Epithelial cell of esophagus (primary cell): Measurements from ENCODE around the gene DLEC1.

Source experiments
- DNase-seq: peaks from one replicate; pipeline ENCODE4 v3.0.0; 2010; ENCODE audit warnings: low read depth
- H3K4me3 ChIP-seq: 2 replicates; pipeline ENCODE4 v1.5.1; 2011; ENCODE audit warnings: mild to moderate bottlenecking, low read length, control low read depth
- CTCF ChIP-seq: IDR thresholded peaks from 2 replicates; pipeline ENCODE4 v1.5.1; 2011; ENCODE audit warnings: low read depth, mild to moderate bottlenecking, low read length, control low read depth, inconsistent platforms; ENCODE audit not compliant: insufficient read depth; ENCODE audit errors: missing control alignments

Gene DLEC1

GRCh38 chr3:38019658-38020341 is 19.2 kb upstream of the DLEC1 start:
- DNase-seq: no peak
- TF ChIP-seq CTCF: no peak
- H3K4me3 ChIP-seq: no peak overlapping the region

GRCh38 chr3:38020342-38020726 is 18.7 kb upstream of the DLEC1 start:
- DNase-seq: no peak
- H3K4me3 ChIP-seq: no peak overlapping the region
- TF ChIP-seq CTCF: no peak

GRCh38 chr3:38021196-38021595 is 17.8 kb upstream of the DLEC1 start:
- no peak for TF ChIP-seq CTCF
- no peak overlapping the region for H3K4me3 ChIP-seq
- DNase-seq: no peak

- no peak for TF ChIP-seq CTCF
- DNase-seq: no peak
- H3K4me3 ChIP-seq: no peak overlapping the region
Observed at GRCh38 chr3:38022301-38022700, 16.7 kb upstream of the DLEC1 start.

- DNase-seq: no peak
- TF ChIP-seq CTCF: no peak
- H3K4me3 ChIP-seq: no peak overlapping the region
Observed at GRCh38 chr3:38022896-38023709, 15.9 kb upstream of the DLEC1 start.

GRCh38 chr3:38026856-38027255 is 12.2 kb upstream of the DLEC1 start:
- no peak for TF ChIP-seq CTCF

More at GRCh38 chr3:38026856-38027255, 12.2 kb upstream of the DLEC1 start:
- no peak overlapping the region for H3K4me3 ChIP-seq
- no peak for DNase-seq
